ENCODE results near the gene TRAPPC6A. TPM values are rescaled to one million over a fixed set of nuclear protein-coding genes. Genes with fewer than 3 reads are reported as not detected.
A peak's percentile ranks its signal among the peaks of the same experiment; 100 is the strongest.

The TRAPPC6A gene
- total RNA-seq, 1 donor from 2014 or later = 28.7 TPM

GRCh38 chr19:45130236-45130635 is 47.8 kb downstream of the TRAPPC6A start:
- no peaks in the 10 kb centered on the region for H3K9me3 ChIP-seq
- no peak for DNase-seq (ENCODE audit: extremely low spot score in 2 of 2)
- H3K4me3 ChIP-seq = no peak overlapping the region
- no peak overlapping the region for H3K27ac ChIP-seq
- intact Hi-C loops (cut with DNase I) = no loop called here
- no peaks in the 10 kb centered on the region for H3K36me3 ChIP-seq
- peaks cover 9% of the 10 kb centered on the region for H3K4me1 ChIP-seq
- TF ChIP-seq POLR2AphosphoS5 (IDR thresholded peaks at IDR 0.05; ENCODE audit: insufficient read depth in 1 of 2, low read depth in 1 of 2) (no peak), POLR2A (IDR thresholded peaks at IDR 0.05) (no peak)
- TF ChIP-seq, protein P1, sequence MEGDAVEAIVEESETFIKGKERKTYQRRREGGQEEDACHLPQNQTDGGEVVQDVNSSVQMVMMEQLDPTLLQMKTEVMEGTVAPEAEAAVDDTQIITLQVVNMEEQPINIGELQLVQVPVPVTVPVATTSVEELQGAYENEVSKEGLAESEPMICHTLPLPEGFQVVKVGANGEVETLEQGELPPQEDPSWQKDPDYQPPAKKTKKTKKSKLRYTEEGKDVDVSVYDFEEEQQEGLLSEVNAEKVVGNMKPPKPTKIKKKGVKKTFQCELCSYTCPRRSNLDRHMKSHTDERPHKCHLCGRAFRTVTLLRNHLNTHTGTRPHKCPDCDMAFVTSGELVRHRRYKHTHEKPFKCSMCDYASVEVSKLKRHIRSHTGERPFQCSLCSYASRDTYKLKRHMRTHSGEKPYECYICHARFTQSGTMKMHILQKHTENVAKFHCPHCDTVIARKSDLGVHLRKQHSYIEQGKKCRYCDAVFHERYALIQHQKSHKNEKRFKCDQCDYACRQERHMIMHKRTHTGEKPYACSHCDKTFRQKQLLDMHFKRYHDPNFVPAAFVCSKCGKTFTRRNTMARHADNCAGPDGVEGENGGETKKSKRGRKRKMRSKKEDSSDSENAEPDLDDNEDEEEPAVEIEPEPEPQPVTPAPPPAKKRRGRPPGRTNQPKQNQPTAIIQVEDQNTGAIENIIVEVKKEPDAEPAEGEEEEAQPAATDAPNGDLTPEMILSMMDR (IDR thresholded peaks at IDR 0.05) = no peak
- no peaks in the 10 kb centered on the region for H3K27me3 ChIP-seq

- no peak for TF ChIP-seq POLR2AphosphoS5 (IDR thresholded peaks at IDR 0.05; ENCODE audit: insufficient read depth in 1 of 2, low read depth in 1 of 2)
- intact Hi-C loops (cut with DNase I) = no loop called here
Observed at GRCh38 chr19:45128806-45129205, 49.2 kb downstream of the TRAPPC6A start.

GRCh38 chr19:45128146-45128545 is 49.9 kb downstream of the TRAPPC6A start:
- Histone ChIP-seq H3K36me3 (no peaks in the 10 kb centered on the region), H3K9me3 (no peaks in the 10 kb centered on the region), H3K27ac (no peak overlapping the region), H3K27me3 (no peaks in the 10 kb centered on the region), H3K4me3 (no peak overlapping the region), H3K4me1 (peaks cover 21% of the 10 kb centered on the region)
- DNase-seq (ENCODE audit: extremely low spot score in 2 of 2) = no peak
- intact Hi-C loops (cut with DNase I) = no loop called here
- TF ChIP-seq POLR2AphosphoS5 (IDR thresholded peaks at IDR 0.05; ENCODE audit: insufficient read depth in 1 of 2, low read depth in 1 of 2) (no peak), POLR2A (IDR thresholded peaks at IDR 0.05) (no peak)
- TF ChIP-seq, protein P1 (IDR thresholded peaks at IDR 0.05) = no peak

More at GRCh38 chr19:45128806-45129205, 49.2 kb downstream of the TRAPPC6A start:
- H3K27me3 ChIP-seq = no peaks in the 10 kb centered on the region
- no peak overlapping the region for H3K4me3 ChIP-seq
- H3K36me3 ChIP-seq = no peaks in the 10 kb centered on the region
- DNase-seq (ENCODE audit: extremely low spot score in 2 of 2) = no peak
- H3K27ac ChIP-seq = no peak overlapping the region
- H3K4me1 ChIP-seq = peaks cover 15% of the 10 kb centered on the region
- H3K9me3 ChIP-seq = no peaks in the 10 kb centered on the region

DNA sequence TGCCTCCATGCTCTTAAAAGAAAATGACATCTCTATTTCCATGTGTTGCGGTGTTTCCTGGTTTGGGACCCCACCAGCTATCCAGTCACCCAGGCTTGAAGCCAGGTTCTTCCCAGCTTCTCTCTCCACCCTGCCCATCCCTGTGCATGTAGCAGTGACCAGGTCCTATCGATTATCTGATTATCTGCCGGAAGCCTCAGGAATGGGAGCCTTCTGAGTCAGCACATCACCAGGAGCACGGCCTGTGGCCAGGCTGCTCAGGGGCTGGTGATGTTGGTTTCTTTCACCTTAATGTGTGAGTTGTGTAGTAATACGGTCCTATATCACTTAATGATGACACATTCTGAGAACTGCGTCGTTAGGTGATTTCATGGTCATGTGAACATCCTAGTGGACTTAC is 51.4 kb downstream of the TRAPPC6A start:
- H3K9me3 ChIP-seq = no peaks in the 10 kb centered on the region
- H3K36me3 ChIP-seq = no peaks in the 10 kb centered on the region
- DNase-seq (ENCODE audit: extremely low spot score in 2 of 2) = no peak
- peaks cover 36% of the 10 kb centered on the region for H3K4me1 ChIP-seq
- H3K27ac ChIP-seq = no peak overlapping the region
- H3K27me3 ChIP-seq = no peaks in the 10 kb centered on the region
- intact Hi-C loops (cut with DNase I) = no loop called here
- H3K4me3 ChIP-seq = no peak overlapping the region
- TF ChIP-seq, protein P1 (IDR thresholded peaks at IDR 0.05) = no peak
- TF ChIP-seq POLR2A (IDR thresholded peaks at IDR 0.05) (no peak), POLR2AphosphoS5 (IDR thresholded peaks at IDR 0.05; ENCODE audit: insufficient read depth in 1 of 2, low read depth in 1 of 2) (no peak)

DNA sequence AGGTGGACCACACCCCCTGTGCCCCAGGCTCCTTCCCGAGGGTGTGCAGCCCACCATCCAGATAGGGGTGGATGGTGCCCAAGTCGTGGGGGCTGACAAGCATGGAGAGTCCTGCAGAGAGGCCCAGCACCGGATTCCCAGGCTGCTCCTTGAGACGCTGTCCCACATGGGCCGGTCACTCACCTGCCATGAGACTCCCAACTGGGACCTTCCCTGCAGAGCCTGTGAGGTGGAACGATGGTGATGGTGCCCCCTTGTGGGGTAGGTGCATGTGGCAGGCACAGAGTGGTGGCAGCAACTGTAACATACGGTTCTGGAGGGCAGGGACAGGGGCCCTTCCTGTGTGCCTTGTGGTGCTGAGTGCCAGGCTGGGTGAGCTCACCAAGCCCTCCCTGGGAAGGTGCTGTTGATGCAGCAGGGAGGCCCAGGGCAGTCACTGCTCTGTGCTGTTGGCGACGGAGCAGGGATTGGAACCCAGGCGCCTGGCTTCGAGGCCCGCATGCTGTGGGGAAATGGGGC is 52.0 kb downstream of the TRAPPC6A start:
- TF ChIP-seq POLR2AphosphoS5 (IDR thresholded peaks at IDR 0.05; ENCODE audit: insufficient read depth in 1 of 2, low read depth in 1 of 2) = no peak
- TF ChIP-seq POLR2A (IDR thresholded peaks at IDR 0.05) = no peak
- TF ChIP-seq, protein P1 (IDR thresholded peaks at IDR 0.05) = peak in 2 of 3 experiments; percentile 30 to 44
- no peak for DNase-seq (ENCODE audit: extremely low spot score in 2 of 2)
- intact Hi-C loops (cut with DNase I) = no loop called here

More for the DNA sequence above, 52.0 kb downstream of the TRAPPC6A start:
- Histone ChIP-seq H3K4me1 (peaks cover 42% of the 10 kb centered on the region), H3K27ac (no peak overlapping the region), H3K36me3 (no peaks in the 10 kb centered on the region), H3K27me3 (no peaks in the 10 kb centered on the region), H3K4me3 (no peak overlapping the region), H3K9me3 (no peaks in the 10 kb centered on the region)

Data from vagina (tissue), 2 donors.